Vagina (tissue), 2 donors: ENCODE results near the gene ZBTB20. TPM values are rescaled to one million over a fixed set of nuclear protein-coding genes. Genes with fewer than 3 reads are reported as not detected.
A peak's percentile ranks its signal among the peaks of the same experiment; 100 is the strongest.

ENCODE experiments used
- DNase-seq, 2 donors: peaks; one replicate each; pipeline ENCODE4 v3.0.0-alpha.2; 2017; ENCODE audit errors: extremely low spot score in 2 of 2
- H3K27ac ChIP-seq: fragments of 200-600 bp; sonication (generic); one replicate; pipeline ENCODE4 v1.5.1; 2019
- H3K27me3 ChIP-seq: fragments of 200-600 bp; sonication (generic); one replicate; pipeline ENCODE4 v1.5.1; 2019
- H3K36me3 ChIP-seq, 2 donors: fragments of 200-600 bp; sonication (generic); one replicate each; pipeline ENCODE4 v1.5.1; 2017 to 2019
- H3K4me1 ChIP-seq: fragments of 200-600 bp; sonication (generic); one replicate; pipeline ENCODE4 v1.5.1; 2019
- H3K4me3 ChIP-seq, 2 donors: fragments of 200-600 bp; sonication (generic); 1 replicate in 1 of 2; 2 replicates in 1 of 2; pipeline ENCODE4 v1.5.1; 2016 to 2019
- H3K9me3 ChIP-seq: fragments of 200-600 bp; sonication (generic); one replicate; pipeline ENCODE4 v1.5.1; 2019
- CTCF ChIP-seq, 3 experiments: fragments of 450-650 bp in 2 of 3; fragments of 200-600 bp in 1 of 3; sonication (generic) in 1 of 3; IDR thresholded peaks; one replicate each; pipeline ENCODE4 v1.5.1; 2017 to 2019; ENCODE audit warnings: antibody characterized with exemption in 3 of 3, mild to moderate bottlenecking in 2 of 3, moderate library complexity in 2 of 3
- POLR2A ChIP-seq, 2 donors: fragments of 450-650 bp; IDR thresholded peaks; one replicate each; pipeline ENCODE4 v1.6.1; 2017; ENCODE audit warnings: antibody characterized with exemption in 2 of 2, mild to moderate bottlenecking in 2 of 2, moderate library complexity in 2 of 2
- POLR2AphosphoS5 ChIP-seq, 2 donors: sonication (generic); formaldehyde crosslinking; IDR thresholded peaks; one replicate each; pipeline ENCODE4 v1.9.0; 2017; ENCODE audit warnings: antibody characterized with exemption in 2 of 2, mild to moderate bottlenecking in 2 of 2, low read depth in 1 of 2; ENCODE audit not compliant: insufficient read depth in 1 of 2
- intact Hi-C: fragments of 100-400 bp; cut with DNase I; formaldehyde crosslinking; loops from one replicate; pipeline ENCODE4 v1.15.1; 2023
- total RNA-seq: library from RNA; depleted of rRNA; stranded (reverse); fragments of >200 nt; gene quantifications from one replicate; pipeline ENCODE4 v1.2.3, GENCODE V29; 2016

ZBTB20 gene
- total RNA-seq, 1 donor from 2014 or later: 64.8 TPM

DNA sequence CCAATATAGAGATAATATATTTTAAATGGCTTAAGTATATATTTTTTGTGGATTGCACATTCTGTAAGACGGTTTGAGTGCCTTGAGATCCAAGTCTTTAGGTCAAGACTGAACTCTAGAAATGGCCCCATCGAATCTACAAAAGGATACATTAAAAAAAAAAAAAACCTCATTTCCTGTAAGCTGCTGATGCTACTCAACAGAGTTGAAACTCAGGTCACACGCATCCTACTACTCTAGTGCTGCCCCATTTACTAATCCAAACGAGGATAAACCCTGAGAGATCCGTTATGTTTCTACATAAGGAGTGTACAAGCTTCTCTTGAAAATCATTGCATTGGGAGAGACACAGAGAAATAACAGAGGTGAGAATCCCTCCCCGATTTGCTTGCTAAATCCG, 666.0 kb downstream of the ZBTB20 start:
- intact Hi-C loops: no loop called here
- Histone ChIP-seq H3K27ac (no peak overlapping the region), H3K36me3 (no peaks in the 10 kb centered on the region), H3K4me3 (no peak overlapping the region), H3K9me3 (no peaks in the 10 kb centered on the region), H3K27me3 (no peaks in the 10 kb centered on the region), H3K4me1 (peaks cover 21% of the 10 kb centered on the region)
- DNase-seq: no peak
- TF ChIP-seq POLR2AphosphoS5 (IDR thresholded peaks at IDR 0.05; ENCODE audit: insufficient read depth in 1 of 2, low read depth in 1 of 2) (no peak), POLR2A (IDR thresholded peaks at IDR 0.05) (no peak), CTCF (IDR thresholded peaks at IDR 0.05) (no peak)

GRCh38 chr3:114480442-114480841, 666.6 kb downstream of the ZBTB20 start:
- no peak for DNase-seq
- no peak overlapping the region for H3K27ac ChIP-seq
- H3K4me1 ChIP-seq: peaks cover 21% of the 10 kb centered on the region
- no peaks in the 10 kb centered on the region for H3K9me3 ChIP-seq
- intact Hi-C loops: no loop called here
- no peak overlapping the region for H3K4me3 ChIP-seq
- TF ChIP-seq POLR2A (IDR thresholded peaks at IDR 0.05) (no peak), CTCF (IDR thresholded peaks at IDR 0.05) (no peak), POLR2AphosphoS5 (IDR thresholded peaks at IDR 0.05; ENCODE audit: insufficient read depth in 1 of 2, low read depth in 1 of 2) (peak in 1 of 2 donors; percentile 30)
- no peaks in the 10 kb centered on the region for H3K27me3 ChIP-seq
- H3K36me3 ChIP-seq: no peaks in the 10 kb centered on the region

DNA sequence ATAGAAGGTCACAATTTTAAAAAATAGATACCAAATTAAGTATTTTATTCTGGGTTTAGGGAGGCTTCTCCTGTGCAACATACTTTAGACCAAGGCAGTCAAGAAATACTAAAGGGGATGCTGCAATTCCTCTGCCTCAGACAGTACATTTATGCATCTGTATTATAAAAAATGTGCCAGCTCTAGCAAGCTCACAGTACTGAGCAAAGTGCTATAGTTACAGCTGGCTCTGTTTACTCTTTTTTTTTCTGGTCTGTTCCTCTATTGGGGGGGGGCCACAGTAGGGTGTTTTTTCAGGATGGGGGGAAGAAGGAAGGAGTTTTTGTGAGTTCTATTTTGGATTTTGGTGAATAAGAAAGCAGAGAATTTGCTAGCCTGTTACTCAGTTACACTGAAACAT, 668.3 kb downstream of the ZBTB20 start:
- TF ChIP-seq CTCF (IDR thresholded peaks at IDR 0.05) (no peak), POLR2A (IDR thresholded peaks at IDR 0.05) (no peak), POLR2AphosphoS5 (IDR thresholded peaks at IDR 0.05; ENCODE audit: insufficient read depth in 1 of 2, low read depth in 1 of 2) (no peak)
- no peaks in the 10 kb centered on the region for H3K9me3 ChIP-seq
- H3K4me1 ChIP-seq: peaks cover 21% of the 10 kb centered on the region
- no peak overlapping the region for H3K27ac ChIP-seq
- H3K36me3 ChIP-seq: no peaks in the 10 kb centered on the region
- no peak overlapping the region for H3K4me3 ChIP-seq
- DNase-seq: no peak
- H3K27me3 ChIP-seq: no peaks in the 10 kb centered on the region
- intact Hi-C loops: no loop called here

DNA sequence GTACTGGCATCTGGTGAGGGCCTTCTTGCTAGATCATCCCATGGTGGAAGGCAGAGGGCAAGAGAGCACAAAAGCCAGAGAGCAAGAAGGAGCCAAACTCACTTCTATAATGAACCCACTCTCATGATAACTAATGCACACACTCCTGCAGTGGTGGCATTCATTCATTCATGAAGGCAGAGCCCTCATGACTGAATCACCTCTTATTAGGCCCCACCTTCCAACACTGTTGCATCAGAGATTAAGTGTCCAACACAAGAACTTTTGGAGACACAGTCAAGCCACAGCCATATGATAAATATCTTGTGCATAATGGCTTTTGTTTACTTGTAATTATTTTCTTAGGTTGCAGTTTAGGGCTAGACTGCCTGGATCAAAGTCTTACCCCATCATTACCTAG, 670.6 kb downstream of the ZBTB20 start:
- no peaks in the 10 kb centered on the region for H3K9me3 ChIP-seq
- no peak overlapping the region for H3K4me3 ChIP-seq
- no peak for TF ChIP-seq POLR2AphosphoS5 (IDR thresholded peaks at IDR 0.05; ENCODE audit: insufficient read depth in 1 of 2, low read depth in 1 of 2)
- TF ChIP-seq POLR2A (IDR thresholded peaks at IDR 0.05): no peak
- TF ChIP-seq CTCF (IDR thresholded peaks at IDR 0.05): no peak
- no peaks in the 10 kb centered on the region for H3K27me3 ChIP-seq
- intact Hi-C loops: no loop called here
- H3K36me3 ChIP-seq: no peaks in the 10 kb centered on the region
- H3K4me1 ChIP-seq: peaks cover 14% of the 10 kb centered on the region
- H3K27ac ChIP-seq: no peak overlapping the region
- DNase-seq: no peak

DNA sequence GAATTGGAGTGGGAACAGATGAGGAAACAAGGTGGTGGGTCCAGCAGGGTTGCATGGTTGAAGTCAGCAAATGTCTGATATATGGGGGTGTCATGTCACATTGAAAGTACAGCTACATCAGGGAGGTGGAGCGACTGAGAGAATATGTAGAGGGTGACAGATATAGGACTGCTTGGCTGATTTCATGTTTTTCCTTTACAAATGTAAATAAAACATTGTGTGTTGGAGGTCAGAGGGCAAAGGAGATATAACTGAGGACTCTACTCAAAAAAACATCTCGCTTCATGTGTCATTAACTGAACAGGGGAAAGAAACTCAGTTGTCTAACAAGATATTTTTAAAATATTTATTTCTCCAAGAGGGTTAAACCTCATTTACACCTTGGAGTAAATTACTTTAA, 675.6 kb downstream of the ZBTB20 start:
- Histone ChIP-seq H3K9me3 (no peaks in the 10 kb centered on the region), H3K4me3 (no peak overlapping the region), H3K36me3 (no peaks in the 10 kb centered on the region), H3K4me1 (no peaks in the 10 kb centered on the region), H3K27me3 (no peaks in the 10 kb centered on the region), H3K27ac (no peak overlapping the region)
- intact Hi-C loops: no loop called here
- DNase-seq: no peak
- no peak for TF ChIP-seq POLR2AphosphoS5 (IDR thresholded peaks at IDR 0.05; ENCODE audit: insufficient read depth in 1 of 2, low read depth in 1 of 2)
- TF ChIP-seq POLR2A (IDR thresholded peaks at IDR 0.05): no peak
- no peak for TF ChIP-seq CTCF (IDR thresholded peaks at IDR 0.05)
